Activated CD8-positive, alpha-beta memory T cell treated with anti-CD3 and anti-CD28 coated beads, Interleukin-2, amount 50 U/mL, for 24 hours (primary cell): Measurements from ENCODE around the gene TARS3.

ENCODE experiments used
- DNase-seq: peaks from one replicate; pipeline ENCODE4 v3.0.0-alpha.2; 2020; ENCODE audit errors: extremely low read depth

The TARS3 gene

DNA sequence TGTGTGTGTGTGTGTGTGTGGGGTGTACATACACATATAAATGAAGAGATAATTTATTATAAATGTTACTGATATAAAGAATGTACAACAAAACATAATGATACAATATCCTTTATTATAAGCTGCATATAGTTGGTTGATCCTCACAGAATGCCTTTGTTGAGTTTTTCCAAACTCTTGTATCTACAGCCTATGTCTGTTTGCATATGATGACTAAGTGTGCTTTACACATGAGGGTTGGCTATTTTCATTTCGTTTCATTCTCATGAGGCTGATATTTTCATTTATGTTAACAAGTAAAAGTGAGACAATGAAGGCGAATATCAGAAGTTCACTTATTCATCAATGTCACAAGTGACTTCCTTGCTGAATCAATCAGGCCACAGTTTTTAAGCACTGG, 117.2 kb downstream of the TARS3 start:
- DNase-seq: no peak

GRCh38 chr15:101604124-101604874, 120.0 kb downstream of the TARS3 start:
- DNase-seq: no peak
